Lower leg skin (tissue), 3 donors: ENCODE data around the gene DDX42.

ENCODE experiments used
- CTCF ChIP-seq, 3 donors: fragments of 450-650 bp; IDR thresholded peaks; one replicate each; pipeline ENCODE4 v1.5.1; 2016; ENCODE audit warnings: antibody characterized with exemption in 3 of 3, mild to moderate bottlenecking in 3 of 3, moderate library complexity in 2 of 3
- POLR2A ChIP-seq, 2 donors: fragments of 450-650 bp; IDR thresholded peaks; one replicate each; pipeline ENCODE4 v1.6.1; 2016 to 2017; ENCODE audit warnings: antibody characterized with exemption in 2 of 2, mild to moderate bottlenecking in 1 of 2, moderate library complexity in 1 of 2

GRCh38 chr17:63751806-63752205, 22.2 kb upstream of the DDX42 start:
- TF ChIP-seq CTCF (IDR thresholded peaks at IDR 0.05) (no peak), POLR2A (IDR thresholded peaks at IDR 0.05) (no peak)
